Measurements from ENCODE around the gene BLID. TPM values are rescaled to one million over a fixed set of nuclear protein-coding genes. Genes with fewer than 3 reads are reported as not detected.
A peak's percentile ranks its signal among the peaks of the same experiment; 100 is the strongest.

Gene BLID
- total and polyA plus RNA-seq, 3 donors from 2014 or later = 2.8 to 4.6 TPM; not detected in 1

GRCh38 chr11:122140500-122140899, 24.5 kb upstream of the BLID start:
- 36 to 37% methylated on average over 2 of the region's 2 CpGs for WGBS, 2 donors
- no peak for DNase-seq
- no peaks in the 10 kb centered on the region for H3K27me3 ChIP-seq
- H3K36me3 ChIP-seq (ENCODE audit: low read depth, missing control alignments) = no peaks in the 10 kb centered on the region
- TF ChIP-seq POLR2A (IDR thresholded peaks at IDR 0.05) (no peak), CTCF (IDR thresholded peaks at IDR 0.05) (no peak)
- no peak overlapping the region for H3K27ac ChIP-seq
- no peak overlapping the region for H3K4me3 ChIP-seq
- no peaks in the 10 kb centered on the region for H3K9me3 ChIP-seq
- no peaks in the 10 kb centered on the region for H3K4me1 ChIP-seq
- intact Hi-C loops (cut with DNase I; ENCODE audit: low total_unique reads) = no loop called here

GRCh38 chr11:122139595-122139866, 23.5 kb upstream of the BLID start:
- no peak overlapping the region for H3K27ac ChIP-seq
- H3K4me1 ChIP-seq = no peaks in the 10 kb centered on the region
- no peak for DNase-seq
- no peaks in the 10 kb centered on the region for H3K9me3 ChIP-seq
- H3K27me3 ChIP-seq = no peaks in the 10 kb centered on the region
- no peaks in the 10 kb centered on the region for H3K36me3 ChIP-seq (ENCODE audit: low read depth, missing control alignments)
- intact Hi-C loops (cut with DNase I; ENCODE audit: low total_unique reads) = no loop called here
- 58 to 76% methylated on average over 1 of the region's 1 CpG for WGBS, 2 donors
- H3K4me3 ChIP-seq = no peak overlapping the region
- TF ChIP-seq POLR2A (IDR thresholded peaks at IDR 0.05) (no peak), CTCF (IDR thresholded peaks at IDR 0.05) (no peak)

GRCh38 chr11:122138744-122139594, 23.0 kb upstream of the BLID start:
- TF ChIP-seq POLR2A (IDR thresholded peaks at IDR 0.05) (no peak), CTCF (IDR thresholded peaks at IDR 0.05) (no peak)
- no peaks in the 10 kb centered on the region for H3K36me3 ChIP-seq (ENCODE audit: low read depth, missing control alignments)
- H3K9me3 ChIP-seq = no peaks in the 10 kb centered on the region
- intact Hi-C loops (cut with DNase I; ENCODE audit: low total_unique reads) = no loop called here
- DNase-seq = no peak
- no peaks in the 10 kb centered on the region for H3K27me3 ChIP-seq
- H3K27ac ChIP-seq = no peak overlapping the region
- no peaks in the 10 kb centered on the region for H3K4me1 ChIP-seq
- no peak overlapping the region for H3K4me3 ChIP-seq
- WGBS, 2 donors = 83% methylated on average over 5 of the region's 5 CpGs

GRCh38 chr11:122137078-122137793, 21.2 kb upstream of the BLID start:
- 30 to 41% methylated on average over 2 of the region's 2 CpGs for WGBS, 2 donors
- TF ChIP-seq POLR2A (IDR thresholded peaks at IDR 0.05) (no peak), CTCF (IDR thresholded peaks at IDR 0.05) (no peak)

More at GRCh38 chr11:122137078-122137793, 21.2 kb upstream of the BLID start:
- Histone ChIP-seq H3K9me3 (no peaks in the 10 kb centered on the region), H3K36me3 (ENCODE audit: low read depth, missing control alignments) (no peaks in the 10 kb centered on the region), H3K27ac (peak overlapping the region; percentile 4 to 60), H3K4me1 (no peaks in the 10 kb centered on the region), H3K27me3 (no peaks in the 10 kb centered on the region), H3K4me3 (no peak overlapping the region)
- DNase-seq = no peak
- intact Hi-C loops (cut with DNase I; ENCODE audit: low total_unique reads) = no loop called here
